ENCODE data around the gene FGFR2. TPM values are rescaled to one million over a fixed set of nuclear protein-coding genes. Genes with fewer than 3 reads are reported as not detected.
A peak's percentile ranks its signal among the peaks of the same experiment; 100 is the strongest.

The FGFR2 gene
- total and polyA plus RNA-seq, 11 donors, result 0.13 to 4.1 (median 0.35) TPM; not detected in 1

GRCh38 chr10:121609426-121610380 is 11.5 kb upstream of the FGFR2 start:
- ATAC-seq, result no peak
- WGBS, 4 donors, result 84 to 92% (median 87%) methylated on average over 17 of the region's 17 CpGs
- TF ChIP-seq POLR2A (IDR thresholded peaks at IDR 0.05) (no peak), CTCF (IDR thresholded peaks at IDR 0.05) (no peak)

GRCh38 chr10:121608469-121609190 is 10.4 kb upstream of the FGFR2 start:
- Histone ChIP-seq H3K4me1 (peaks cover 0 to 7% (median 0%) of the 10 kb centered on the region in 12 donors), H3K27me3 (peaks cover 0 to 60% (median 18%) of the 10 kb centered on the region in 9 donors), H3K9me3 (no peaks in the 10 kb centered on the region), H3K27ac (no peak overlapping the region), H3K36me3 (no peaks in the 10 kb centered on the region), H3K4me3 (peak overlapping the region in 9 of 12 donors; percentile 1 to 54 (median 35))
- ATAC-seq, result peak; percentile 57 to 94 (median 80)
- 5 to 11% (median 10%) methylated on average over 30 to 59 of the region's 59 CpGs for WGBS, 4 donors
- intact Hi-C loops (cut with DNase I), result loop anchor here in 8 of 10 donors (1.0 to 5.0 kb wide), 3 partner anchors 656 to 661 kb away; no protein-coding TSS in a partner anchor
- no peak for TF ChIP-seq POLR2A (IDR thresholded peaks at IDR 0.05)
- peak; percentile 71 to 90 (median 84) for TF ChIP-seq CTCF (IDR thresholded peaks at IDR 0.05)
- peak in 1 of 5 donors; percentile 34 for DNase-seq

More at GRCh38 chr10:121609426-121610380, 11.5 kb upstream of the FGFR2 start:
- Histone ChIP-seq H3K36me3 (no peaks in the 10 kb centered on the region), H3K27ac (no peak overlapping the region), H3K4me3 (no peak overlapping the region), H3K27me3 (peaks cover 0 to 49% (median 18%) of the 10 kb centered on the region in 9 donors), H3K9me3 (no peaks in the 10 kb centered on the region), H3K4me1 (peaks cover 0 to 7% (median 0%) of the 10 kb centered on the region in 12 donors)
- intact Hi-C loops (cut with DNase I), result loop anchor here in 9 of 10 donors (1.0 to 10.0 kb wide), 5 partner anchors 125 to 662 kb away; no protein-coding TSS in a partner anchor
- DNase-seq, result no peak

- H3K36me3 ChIP-seq, result no peaks in the 10 kb centered on the region
- peaks cover 0 to 69% (median 19%) of the 10 kb centered on the region in 9 donors for H3K27me3 ChIP-seq
- 80 to 90% (median 85%) methylated on average over 11 of the region's 11 CpGs for WGBS, 4 donors
- H3K4me1 ChIP-seq, result peaks cover 0 to 7% (median 0%) of the 10 kb centered on the region in 12 donors
- TF ChIP-seq CTCF (IDR thresholded peaks at IDR 0.05), result no peak
- no peak for TF ChIP-seq POLR2A (IDR thresholded peaks at IDR 0.05)
- no peak overlapping the region for H3K27ac ChIP-seq
- DNase-seq, result no peak
- intact Hi-C loops (cut with DNase I), result loop anchor here in 7 of 10 donors (5.0 kb wide), 2 partner anchors 655 to 660 kb away; no protein-coding TSS in a partner anchor
- no peaks in the 10 kb centered on the region for H3K9me3 ChIP-seq
- no peak overlapping the region for H3K4me3 ChIP-seq
- no peak for ATAC-seq
Observed at GRCh38 chr10:121607310-121608055, 9.2 kb upstream of the FGFR2 start.

Data from heart left ventricle (tissue), 16 donors.